ENCODE data around the gene NEDD4L. TPM values are rescaled to one million over a fixed set of nuclear protein-coding genes. Genes with fewer than 3 reads are reported as not detected.

Gene NEDD4L
- total and polyA plus RNA-seq, 10 of the 15 experiments (the other 5 are each of a cell fraction or from before 2014, with no cell fraction given), result 7.4 to 24.0 (median 17.7) TPM

DNA sequence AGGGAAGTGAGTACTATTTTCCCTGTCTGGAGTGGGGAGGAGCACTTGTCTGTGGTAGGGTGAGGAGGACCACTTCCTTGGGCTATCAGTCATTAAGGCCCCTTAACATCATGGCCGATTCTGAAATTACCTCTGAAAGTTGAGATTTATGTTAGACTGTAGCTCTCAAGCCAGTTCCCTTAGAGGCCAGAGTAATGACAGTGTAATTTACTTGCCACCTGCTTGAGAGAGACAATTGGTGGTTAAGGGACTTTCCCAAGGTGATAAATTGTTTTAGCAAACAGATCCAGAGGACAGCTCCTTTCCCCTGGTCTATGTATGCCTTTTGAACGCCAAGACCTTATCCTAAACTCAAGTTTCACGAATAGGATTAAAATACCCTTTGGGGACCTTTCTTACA lies 56.1 kb downstream of the NEDD4L start (continued):
- peak; percentile 64; the same call in 1 of the 2 replicates for TF ChIP-seq ZNF687 (IDR thresholded peaks at IDR 0.05)
- TF ChIP-seq KLF5 (IDR thresholded peaks at IDR 0.05; ENCODE audit: partially characterized antibody), result no peak
- no peak for TF ChIP-seq POU2F2 (IDR thresholded peaks at IDR 0.05; ENCODE audit: borderline replicate concordance, low read depth, low read length)
- peak; percentile 3; the same call in 1 of the 2 replicates for TF ChIP-seq SPI1 (IDR thresholded peaks at IDR 0.05; ENCODE audit: borderline replicate concordance, insufficient read depth, low read depth, low read length)
- peak; percentile 41; the same call in 1 of the 2 replicates for TF ChIP-seq DPF2 (IDR thresholded peaks at IDR 0.05)
- TF ChIP-seq RELA (IDR thresholded peaks at IDR 0.05; ENCODE audit: borderline replicate concordance, partially characterized antibody), result peak; percentile 40
- peak; percentile 60 for TF ChIP-seq IKZF1 (conservative IDR thresholded peaks at IDR 0.05)
- peak; percentile 48; the same call in 1 of the 2 replicates for TF ChIP-seq RUNX3 (IDR thresholded peaks at IDR 0.05; ENCODE audit: low read length)
- TF ChIP-seq MTA2 (IDR thresholded peaks at IDR 0.05; ENCODE audit: low read depth), result peak; percentile 86
- TF ChIP-seq PKNOX1 (IDR thresholded peaks at IDR 0.05), result peak; percentile 68
- no peak for TF ChIP-seq CEBPZ (IDR thresholded peaks at IDR 0.05; ENCODE audit: low read depth, low read length)
- TF ChIP-seq IKZF2 (IDR thresholded peaks at IDR 0.05), result peak in 1 of 2 experiments; percentile 48; a peak in 1 of 4 replicates
